PC-9 (cell line): ENCODE measurements around the gene DPP9. TPM values are rescaled to one million over a fixed set of nuclear protein-coding genes. Genes with fewer than 3 reads are reported as not detected.
A peak's percentile ranks its signal among the peaks of the same experiment; 100 is the strongest.

Experiments
- BruUV-seq: library from RNA; stranded (reverse); fragments of 400-500 nt; replicated peaks from 2 replicates; lab custom pipeline; 2021; lab: Mats Ljungman, UMichigan
- CTCF ChIA-PET: fragments of 300-600 bp; sonication (Branson Sonifier 250); formaldehyde crosslinking; loops from one replicate; lab custom pipeline; 2022; ENCODE audit warnings: antibody characterized with exemption; lab: Charles Lee
- POLR2A ChIA-PET: fragments of 300-600 bp; sonication (Branson Sonifier 250); formaldehyde crosslinking; loops from one replicate; lab custom pipeline; 2022; ENCODE audit warnings: antibody characterized with exemption; ENCODE audit not compliant: unreplicated experiment; lab: Charles Lee
- DNase-seq, 2 experiments: peaks; one replicate each; pipeline versions ENCODE4 v3.0.0 to v3.0.0-alpha.2; 2015 to 2022; ENCODE audit warnings: mixed read lengths in 1 of 2
- H2AFZ ChIP-seq: fragments of 200-600 bp; sonication (generic); 2 replicates; pipeline ENCODE4 v1.8.1; 2017; ENCODE audit warnings: antibody characterized with exemption
- H3F3A ChIP-seq: fragments of 200-600 bp; sonication (generic); 2 replicates; pipeline ENCODE4 v1.8.1; 2017; ENCODE audit warnings: antibody characterized with exemption, mild to moderate bottlenecking, low read depth; ENCODE audit not compliant: insufficient read depth
- H3K27ac ChIP-seq: fragments of 200-600 bp; sonication (generic); 2 replicates; pipeline ENCODE4 v1.6.1; 2016; ENCODE audit warnings: mixed run types
- H3K27me3 ChIP-seq: fragments of 200-600 bp; sonication (generic); 2 replicates; pipeline ENCODE4 v1.6.1; 2016; ENCODE audit warnings: low read depth, mixed run types; ENCODE audit not compliant: insufficient read depth
- H3K36me3 ChIP-seq: fragments of 200-600 bp; sonication (generic); 2 replicates; pipeline ENCODE4 v1.6.1; 2016; ENCODE audit warnings: low read depth, mixed run types
- H3K4me1 ChIP-seq: fragments of 200-600 bp; sonication (generic); replicated peaks from 2 replicates; pipeline ENCODE4 v1.6.1; 2016; ENCODE audit warnings: mixed run types; ENCODE audit not compliant: insufficient read depth
- H3K4me2 ChIP-seq: fragments of 200-600 bp; sonication (generic); 2 replicates; pipeline ENCODE4 v1.6.1; 2017; ENCODE audit warnings: mixed run types
- H3K4me3 ChIP-seq: fragments of 200-600 bp; sonication (generic); 2 replicates; pipeline ENCODE4 v1.6.1; 2016; ENCODE audit warnings: mixed run types
- H3K79me2 ChIP-seq: fragments of 200-600 bp; sonication (generic); 2 replicates; pipeline ENCODE4 v1.6.1; 2017; ENCODE audit warnings: low read depth, mixed run types
- H3K9me2 ChIP-seq: fragments of 200-600 bp; sonication (generic); 2 replicates; pipeline ENCODE4 v1.8.1; 2017; ENCODE audit warnings: mild to moderate bottlenecking; ENCODE audit not compliant: insufficient read depth
- H3K9me3 ChIP-seq: fragments of 200-600 bp; sonication (generic); 2 replicates; pipeline ENCODE4 v1.8.1; 2016; ENCODE audit warnings: low read depth; ENCODE audit not compliant: insufficient read depth
- H4K20me1 ChIP-seq: fragments of 200-600 bp; sonication (generic); 2 replicates; pipeline ENCODE4 v1.8.1; 2017; ENCODE audit not compliant: insufficient read depth
- EZH2 ChIP-seq: fragments of 200-600 bp; sonication (generic); IDR thresholded peaks from 2 replicates; pipeline ENCODE4 v1.8.0; 2017; ENCODE audit warnings: antibody characterized with exemption, low read depth
- intact Hi-C: fragments of 100-400 bp; cut with micrococcal nuclease; formaldehyde crosslinking; loops from one replicate; pipeline ENCODE4 v1.10.0; 2022; ENCODE audit not compliant: unreplicated experiment
- total RNA-seq: library from RNA; stranded (reverse); gene quantifications from 2 replicates; pipeline ENCODE4 v1.2.3, GENCODE V29; 2021
- TF ChIP-seq, protein P1 (sequence below): fragments of 200-600 bp; sonication (generic); conservative IDR thresholded peaks from 2 replicates; pipeline ENCODE4 v1.6.1; 2017; ENCODE audit warnings: mixed run types, antibody characterized with exemption, mild to moderate bottlenecking, moderate library complexity

Gene DPP9
- total RNA-seq, 1 experiment from 2014 or later: 85.3 TPM

- H3K4me3 ChIP-seq: no peak overlapping the region
- no peaks in the 10 kb centered on the region for H3K9me2 ChIP-seq
- H3F3A ChIP-seq: no peaks in the 10 kb centered on the region
- no peak for TF ChIP-seq EZH2
- TF ChIP-seq, protein P1, sequence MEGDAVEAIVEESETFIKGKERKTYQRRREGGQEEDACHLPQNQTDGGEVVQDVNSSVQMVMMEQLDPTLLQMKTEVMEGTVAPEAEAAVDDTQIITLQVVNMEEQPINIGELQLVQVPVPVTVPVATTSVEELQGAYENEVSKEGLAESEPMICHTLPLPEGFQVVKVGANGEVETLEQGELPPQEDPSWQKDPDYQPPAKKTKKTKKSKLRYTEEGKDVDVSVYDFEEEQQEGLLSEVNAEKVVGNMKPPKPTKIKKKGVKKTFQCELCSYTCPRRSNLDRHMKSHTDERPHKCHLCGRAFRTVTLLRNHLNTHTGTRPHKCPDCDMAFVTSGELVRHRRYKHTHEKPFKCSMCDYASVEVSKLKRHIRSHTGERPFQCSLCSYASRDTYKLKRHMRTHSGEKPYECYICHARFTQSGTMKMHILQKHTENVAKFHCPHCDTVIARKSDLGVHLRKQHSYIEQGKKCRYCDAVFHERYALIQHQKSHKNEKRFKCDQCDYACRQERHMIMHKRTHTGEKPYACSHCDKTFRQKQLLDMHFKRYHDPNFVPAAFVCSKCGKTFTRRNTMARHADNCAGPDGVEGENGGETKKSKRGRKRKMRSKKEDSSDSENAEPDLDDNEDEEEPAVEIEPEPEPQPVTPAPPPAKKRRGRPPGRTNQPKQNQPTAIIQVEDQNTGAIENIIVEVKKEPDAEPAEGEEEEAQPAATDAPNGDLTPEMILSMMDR: no peak
- H3K36me3 ChIP-seq: no peaks in the 10 kb centered on the region
- H3K27me3 ChIP-seq: no peaks in the 10 kb centered on the region
- POLR2A ChIA-PET: no interaction called here
- no TSS peak for BruUV-seq
- H3K4me1 ChIP-seq: no peaks in the 10 kb centered on the region
- intact Hi-C loops: no loop called here
- H2AFZ ChIP-seq: no peak overlapping the region
- no peaks in the 10 kb centered on the region for H4K20me1 ChIP-seq
- H3K9me3 ChIP-seq: no peaks in the 10 kb centered on the region
- CTCF ChIA-PET: interaction anchor here (0.6 kb wide), 1 partner anchor 12 kb away, joined by 3 read pairs; no protein-coding TSS in a partner anchor
- peak overlapping the region; percentile 59 for H3K27ac ChIP-seq
- H3K4me2 ChIP-seq: no peak overlapping the region; the same call in 1 of the 2 replicates
- H3K79me2 ChIP-seq: no peaks in the 10 kb centered on the region
- DNase-seq: no peak
Measured at GRCh38 chr19:4695224-4695731, 28.4 kb downstream of the DPP9 start.

- TF ChIP-seq, protein P1: no peak
- TF ChIP-seq EZH2: no peak
- Histone ChIP-seq H3K27me3 (no peaks in the 10 kb centered on the region), H3K27ac (peak overlapping the region; percentile 59), H2AFZ (no peak overlapping the region), H3K9me3 (no peaks in the 10 kb centered on the region), H3K4me3 (no peak overlapping the region), H3F3A (no peaks in the 10 kb centered on the region), H3K79me2 (no peaks in the 10 kb centered on the region), H3K9me2 (no peaks in the 10 kb centered on the region), H4K20me1 (no peaks in the 10 kb centered on the region), H3K4me2 (no peak overlapping the region; the same call in 1 of the 2 replicates), H3K4me1 (no peaks in the 10 kb centered on the region), H3K36me3 (no peaks in the 10 kb centered on the region)
- peak; percentile 81 to 88 for DNase-seq
- intact Hi-C loops: loop anchor here (1.0 kb wide), 1 partner anchor 23 kb away; no protein-coding TSS in a partner anchor
- ChIA-PET CTCF (interaction anchor here (0.6 kb wide), 1 partner anchor 11 kb away, joined by 3 read pairs; no protein-coding TSS in a partner anchor), POLR2A (interaction anchor here (0.7 kb wide), 1 partner anchor 9 kb away, joined by 3 read pairs; no protein-coding TSS in a partner anchor)
- BruUV-seq: no TSS peak
Measured at GRCh38 chr19:4694211-4694987, 29.2 kb downstream of the DPP9 start.

DNA sequence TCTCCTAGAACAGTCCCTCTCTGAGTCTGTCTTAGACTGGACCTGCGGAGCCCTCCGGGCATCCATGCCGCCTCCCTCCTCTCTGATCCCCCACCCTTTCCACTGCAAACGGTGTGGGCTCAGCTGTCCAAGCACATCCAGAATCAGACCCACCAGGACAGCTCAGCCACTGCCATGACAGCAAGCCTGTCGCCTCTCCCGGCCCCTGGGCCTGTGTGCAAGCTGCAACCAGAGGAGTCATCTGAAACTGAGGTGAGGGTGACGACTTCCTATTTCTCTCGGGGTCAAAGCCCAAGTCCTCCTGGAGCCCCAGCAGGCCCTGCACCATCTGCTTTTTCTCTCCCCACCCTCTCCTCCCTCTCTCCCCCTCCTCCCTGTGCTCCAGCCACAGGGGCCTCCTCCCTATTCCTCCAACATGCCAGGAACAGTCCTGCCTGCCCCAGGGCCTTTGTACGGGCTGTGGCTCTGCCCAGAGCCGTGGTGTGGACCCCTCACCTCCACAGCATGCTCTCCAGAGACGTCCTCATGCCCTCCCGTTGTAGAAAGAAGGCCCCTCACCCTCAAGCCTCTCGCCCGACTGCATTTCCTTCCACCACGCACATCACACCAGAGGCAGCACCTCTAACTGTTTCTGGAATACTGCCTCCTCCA, 30.0 kb downstream of the DPP9 start:
- Histone ChIP-seq H2AFZ (no peak overlapping the region), H3F3A (no peaks in the 10 kb centered on the region), H3K27ac (peak overlapping the region; percentile 57), H4K20me1 (no peaks in the 10 kb centered on the region), H3K4me2 (no peak overlapping the region), H3K9me3 (no peaks in the 10 kb centered on the region), H3K27me3 (no peaks in the 10 kb centered on the region), H3K9me2 (no peaks in the 10 kb centered on the region), H3K4me1 (no peaks in the 10 kb centered on the region), H3K79me2 (no peaks in the 10 kb centered on the region), H3K36me3 (no peaks in the 10 kb centered on the region), H3K4me3 (no peak overlapping the region)
- TF ChIP-seq, protein P1: no peak
- TF ChIP-seq EZH2: no peak
- ChIA-PET CTCF (no interaction called here), POLR2A (no interaction called here)
- BruUV-seq: no TSS peak
- intact Hi-C loops: loop anchor here (1.0 kb wide), 1 partner anchor 24 kb away; no protein-coding TSS in a partner anchor
- no peak for DNase-seq
